ENCODE results near the gene NXPE1.

NXPE1 gene

GRCh38 chr11:114586797-114587196, 27.1 kb upstream of the NXPE1 start:
- no peak for DNase-seq (ENCODE audit: extremely low read depth, low read depth)
- TF ChIP-seq CTCF (IDR thresholded peaks at IDR 0.05; ENCODE audit: low read depth, low read length): peak; percentile 19

DNA sequence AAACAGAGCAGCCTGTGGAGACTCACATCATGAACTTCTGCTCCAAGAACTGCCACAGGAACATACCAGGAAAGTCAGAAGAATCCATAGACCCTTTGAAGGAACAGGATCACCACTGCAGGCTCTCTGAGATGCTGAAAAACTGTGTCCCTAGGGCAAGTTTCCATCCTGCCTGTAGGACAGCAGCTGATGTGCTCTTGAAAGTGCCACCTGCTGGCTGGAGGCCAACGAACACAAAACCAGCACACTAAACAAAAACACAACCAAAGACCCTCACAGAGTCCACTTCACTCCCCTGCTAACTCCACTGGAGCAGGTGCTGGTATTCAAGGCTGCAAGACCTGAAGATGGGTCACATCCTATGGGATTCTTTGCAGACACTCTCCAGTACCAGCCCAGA, 12.0 kb upstream of the NXPE1 start:
- no peak for DNase-seq (ENCODE audit: extremely low read depth, low read depth)
- TF ChIP-seq CTCF (IDR thresholded peaks at IDR 0.05; ENCODE audit: low read depth, low read length): no peak

- TF ChIP-seq CTCF (IDR thresholded peaks at IDR 0.05; ENCODE audit: low read depth, low read length): no peak
- DNase-seq (ENCODE audit: extremely low read depth, low read depth): no peak
Measured at GRCh38 chr11:114569801-114570200, 10.1 kb upstream of the NXPE1 start.

GRCh38 chr11:114566276-114566675, 6.6 kb upstream of the NXPE1 start:
- no peak for TF ChIP-seq CTCF (IDR thresholded peaks at IDR 0.05; ENCODE audit: low read depth, low read length)
- DNase-seq (ENCODE audit: extremely low read depth, low read depth): no peak

DNA sequence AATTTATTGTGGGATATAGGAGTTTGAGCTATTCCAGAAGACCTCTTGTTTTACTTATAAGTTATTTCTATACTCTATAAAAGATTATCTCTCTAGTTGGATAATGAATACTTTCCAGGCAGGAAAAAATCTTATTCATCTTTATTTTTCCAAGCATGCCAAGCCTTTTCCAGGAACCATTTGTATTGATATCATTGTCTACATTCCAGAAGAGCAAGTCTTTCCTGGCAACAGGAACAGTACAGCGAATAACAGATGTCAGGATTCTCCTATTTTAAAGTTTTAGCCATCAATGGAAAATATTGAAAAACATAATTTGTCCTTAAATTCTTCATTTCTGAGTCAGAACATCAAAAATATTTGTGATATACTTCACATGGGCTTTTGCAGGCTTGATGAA, 5.2 kb upstream of the NXPE1 start:
- DNase-seq (ENCODE audit: extremely low read depth, low read depth): no peak
- TF ChIP-seq CTCF (IDR thresholded peaks at IDR 0.05; ENCODE audit: low read depth, low read length): no peak

DNA sequence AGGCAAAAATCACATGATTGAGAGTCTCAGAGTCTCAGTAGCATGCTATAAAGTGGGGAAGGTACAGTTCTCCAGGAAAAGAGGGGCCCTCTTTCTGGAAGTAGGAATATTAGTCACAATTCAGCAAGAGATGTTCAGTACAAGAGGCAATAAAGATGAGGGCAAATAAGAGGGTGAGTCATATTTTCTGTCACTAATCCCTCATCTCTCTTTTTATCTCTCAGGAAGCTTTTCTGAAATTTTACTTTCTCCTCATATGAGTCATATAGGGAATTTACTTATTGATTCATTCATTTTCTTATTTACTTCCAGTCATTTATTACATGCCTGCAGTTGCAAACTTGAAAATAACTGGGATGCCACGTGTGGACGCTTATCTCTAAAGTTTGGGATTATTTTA, 3.4 kb upstream of the NXPE1 start:
- TF ChIP-seq CTCF (IDR thresholded peaks at IDR 0.05; ENCODE audit: low read depth, low read length): no peak
- DNase-seq (ENCODE audit: extremely low read depth, low read depth): no peak

GRCh38 chr11:114562166-114562916, 2.7 kb upstream of the NXPE1 start:
- DNase-seq (ENCODE audit: extremely low read depth, low read depth): no peak
- TF ChIP-seq CTCF (IDR thresholded peaks at IDR 0.05; ENCODE audit: low read depth, low read length): no peak

Data from AG09319 (cell line).